C4-2B (cell line): ENCODE data around the gene IGSF9.

Experiments used
- CTCF ChIP-seq: fragments of 450-650 bp; conservative IDR thresholded peaks from 2 replicates; pipeline ENCODE4 v1.5.1; 2017; ENCODE audit warnings: mild to moderate bottlenecking
- ZFX ChIP-seq: fragments of 450-650 bp; IDR thresholded peaks from 2 replicates; pipeline ENCODE4 v1.6.1; 2017

GRCh38 chr1:159924791-159925718 lies 20.4 kb downstream of the IGSF9 start, which contains the start of gene TAGLN2:
- TF ChIP-seq CTCF: no peak
- TF ChIP-seq ZFX: no peak
